Stimulated activated CD4-positive, alpha-beta T cell treated with anti-CD3 and anti-CD28 coated beads, Interleukin-2, amount 100 ng/mL, for 24 hours (primary cell): ENCODE data around the gene N4BP2L2.

Experiments
- DNase-seq, 2 donors: peaks; one replicate each; pipeline ENCODE4 v3.0.0-alpha.2; 2020

Gene N4BP2L2

DNA sequence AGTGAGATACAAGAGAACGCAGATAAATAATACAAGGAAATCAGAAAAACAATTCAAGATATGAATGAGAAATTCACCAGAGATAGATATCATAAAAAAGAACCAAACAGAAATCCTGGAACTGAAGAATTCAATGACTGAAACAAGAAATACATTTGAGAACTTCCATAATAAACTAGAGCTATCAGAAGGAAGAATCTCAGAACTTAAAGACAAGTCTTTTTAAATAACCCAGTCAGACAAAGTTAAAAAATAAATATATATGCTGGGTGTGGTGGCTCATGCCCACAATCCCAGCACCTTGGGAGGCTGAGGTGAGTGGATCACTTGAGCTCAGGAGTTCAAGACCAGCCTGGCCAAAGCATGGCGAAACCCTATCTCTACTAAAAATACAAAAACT, 82.0 kb downstream of the N4BP2L2 start:
- no peak for DNase-seq

DNA sequence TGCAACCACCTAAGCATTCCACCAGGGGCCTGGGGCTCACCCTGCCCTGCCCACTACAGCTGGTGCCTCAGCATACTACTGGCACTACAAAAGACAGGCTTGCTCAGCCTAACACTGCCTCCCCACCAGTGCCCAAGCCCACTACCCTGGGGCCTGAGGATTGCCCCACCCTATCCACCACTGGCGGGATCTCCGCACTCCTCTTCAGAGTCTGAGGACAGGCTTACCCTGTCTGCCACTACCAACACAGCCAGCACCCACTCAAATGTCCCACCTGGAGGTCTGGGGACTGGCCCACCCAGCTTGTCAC, 83.0 kb downstream of the N4BP2L2 start:
- no peak for DNase-seq

DNA sequence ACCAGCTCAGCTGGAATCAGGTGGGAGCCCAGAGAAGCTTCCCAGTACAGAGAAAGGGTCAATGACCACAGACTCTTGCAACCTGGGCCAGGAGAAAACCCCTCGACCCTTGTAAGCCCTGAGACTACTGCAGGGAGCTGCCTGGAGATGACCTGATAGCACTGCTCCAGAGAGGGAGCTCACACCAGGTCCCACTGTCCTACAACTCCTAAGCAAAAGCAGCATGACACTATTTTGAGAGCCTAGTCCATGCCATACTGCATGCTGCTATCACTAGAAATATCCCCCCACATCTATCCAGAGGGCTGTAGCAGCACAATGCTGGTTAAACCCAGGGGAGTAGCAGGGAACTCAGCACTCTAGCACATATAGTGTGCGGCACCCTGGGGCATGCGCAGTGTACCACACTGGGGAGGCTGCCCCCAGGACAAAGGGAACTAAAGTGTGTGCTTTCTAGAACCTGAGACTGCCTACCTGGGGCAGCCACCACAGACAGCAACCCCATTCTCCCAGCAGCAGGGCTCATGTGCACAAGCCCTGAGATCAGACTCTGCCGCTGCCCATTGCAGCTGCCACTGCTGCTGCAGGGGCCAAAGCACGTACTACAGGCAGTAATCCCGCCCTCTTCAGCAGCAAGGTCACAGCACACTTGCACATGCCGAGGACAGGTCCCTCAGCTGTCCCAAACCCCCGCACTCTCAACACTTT, 83.6 kb downstream of the N4BP2L2 start:
- no peak for DNase-seq

DNA sequence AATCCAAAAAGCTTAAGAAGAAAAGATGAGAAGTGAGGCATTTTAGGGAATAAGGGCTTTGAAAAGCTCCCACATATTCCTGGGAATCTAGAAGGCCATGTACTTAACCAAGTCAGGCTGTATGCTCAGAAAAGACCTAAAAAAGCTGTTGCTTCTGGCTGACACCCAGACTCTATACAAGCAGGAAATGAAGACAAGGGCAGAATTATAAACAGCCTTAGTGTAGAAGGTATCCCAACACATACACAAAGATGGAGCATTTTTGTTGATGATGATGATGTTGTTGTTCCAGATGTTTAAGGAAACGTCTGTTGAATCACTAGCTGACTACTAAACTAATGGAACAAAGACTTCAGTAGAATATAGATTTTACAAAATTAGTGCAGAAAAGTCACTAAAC, 84.6 kb downstream of the N4BP2L2 start:
- no peak for DNase-seq

DNA sequence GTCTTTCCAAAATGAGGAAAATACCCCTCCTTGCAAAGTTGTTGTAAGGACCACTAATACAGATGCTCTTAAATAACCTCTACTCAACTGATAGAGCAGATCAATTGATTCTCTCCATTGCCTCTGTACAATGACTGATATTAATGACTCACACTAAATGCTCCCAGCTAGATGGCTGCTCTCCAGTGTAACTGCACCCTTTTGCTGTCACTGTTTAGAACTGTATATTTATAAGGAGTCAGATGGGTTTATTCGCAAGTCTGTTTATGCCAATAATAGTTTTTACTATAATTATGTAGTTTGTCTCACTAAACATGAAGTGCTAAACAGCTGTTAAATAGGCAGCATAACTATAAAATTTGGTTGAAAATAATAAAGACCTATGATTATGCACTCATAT, 89.6 kb downstream of the N4BP2L2 start:
- DNase-seq: no peak

DNA sequence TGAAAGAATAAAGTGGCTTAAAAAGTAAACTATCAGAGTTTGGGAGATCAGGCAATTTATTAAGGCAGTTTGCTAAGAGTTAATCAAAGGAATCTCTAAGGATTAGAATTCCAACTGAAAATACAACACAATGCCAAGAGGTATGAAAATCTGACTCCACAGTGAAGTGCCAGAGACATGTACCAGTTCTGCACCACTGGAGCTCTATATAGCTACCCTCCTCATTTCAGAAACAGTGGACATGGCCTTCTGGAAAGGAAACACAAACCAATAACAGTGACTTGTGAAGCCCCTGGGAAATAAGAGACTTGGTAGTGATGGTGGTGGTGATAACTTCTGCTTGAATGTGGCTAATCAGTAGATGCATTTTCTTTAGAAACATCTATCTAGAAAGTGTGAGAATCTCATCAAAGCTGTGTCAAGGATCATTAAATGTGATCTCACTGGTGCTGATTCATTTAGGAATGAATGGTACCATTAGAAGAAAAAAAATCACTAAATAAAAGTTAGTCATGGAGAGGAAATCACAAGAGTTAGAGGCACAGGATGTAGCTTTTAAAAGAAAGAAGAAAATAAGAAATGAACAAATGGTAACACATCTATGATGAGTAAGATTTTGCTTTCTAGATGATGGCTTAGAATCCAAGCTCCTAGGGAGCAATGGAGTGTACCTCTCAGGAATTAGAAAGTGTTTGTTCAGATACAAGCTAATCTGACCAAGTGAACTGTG, 90.5 kb downstream of the N4BP2L2 start:
- DNase-seq: no peak

DNA sequence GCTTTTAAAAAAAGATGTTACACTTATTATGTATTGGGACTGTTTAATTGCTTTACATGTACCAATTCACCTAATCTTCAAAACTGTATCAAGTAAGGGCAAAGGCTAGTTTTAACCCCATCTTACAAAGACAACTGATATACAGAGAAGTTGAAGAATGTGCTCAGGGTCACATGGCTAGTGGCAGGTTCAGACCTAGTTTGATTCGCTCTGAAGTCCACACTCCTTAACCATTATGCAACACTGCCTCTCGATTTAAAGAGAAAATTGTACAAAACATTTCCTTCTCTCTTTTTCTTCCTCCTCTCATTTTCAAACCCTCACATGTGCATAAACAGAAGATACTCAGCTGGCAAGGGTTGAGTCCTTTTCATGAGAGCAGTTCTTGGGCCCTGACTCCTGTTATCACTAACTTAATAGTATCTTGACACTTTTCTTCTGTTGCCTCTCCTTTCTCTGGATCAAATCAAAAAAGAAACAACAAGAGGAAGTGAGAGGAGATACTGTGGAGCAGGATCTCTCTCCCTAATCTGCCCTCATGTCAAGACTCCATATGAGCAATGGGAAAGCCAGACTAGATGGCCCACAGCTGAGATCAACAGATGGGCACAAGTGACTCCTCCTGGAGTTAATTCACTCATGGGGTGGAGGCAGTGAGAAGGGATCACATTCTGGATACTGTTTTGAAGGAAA, 91.7 kb downstream of the N4BP2L2 start:
- DNase-seq: no peak

DNA sequence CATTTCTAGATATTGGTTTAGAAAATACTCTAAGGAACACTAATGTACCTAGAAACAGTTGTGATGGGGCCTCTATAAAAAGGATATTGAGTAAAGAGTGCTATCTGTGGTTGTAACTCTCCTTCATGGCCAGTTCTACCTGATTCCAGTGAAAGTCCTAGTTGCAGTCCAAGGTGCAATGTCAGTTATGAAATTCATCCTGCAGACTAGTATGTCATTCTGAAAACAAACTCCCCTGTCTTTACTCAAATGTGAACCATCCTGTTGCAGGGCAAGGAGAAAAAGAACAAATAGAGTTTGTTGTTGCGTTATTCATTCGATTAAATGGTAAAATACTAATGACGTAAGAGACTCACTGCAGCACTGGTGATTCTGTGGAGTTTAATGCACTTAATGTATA, 92.4 kb downstream of the N4BP2L2 start:
- no peak for DNase-seq

DNA sequence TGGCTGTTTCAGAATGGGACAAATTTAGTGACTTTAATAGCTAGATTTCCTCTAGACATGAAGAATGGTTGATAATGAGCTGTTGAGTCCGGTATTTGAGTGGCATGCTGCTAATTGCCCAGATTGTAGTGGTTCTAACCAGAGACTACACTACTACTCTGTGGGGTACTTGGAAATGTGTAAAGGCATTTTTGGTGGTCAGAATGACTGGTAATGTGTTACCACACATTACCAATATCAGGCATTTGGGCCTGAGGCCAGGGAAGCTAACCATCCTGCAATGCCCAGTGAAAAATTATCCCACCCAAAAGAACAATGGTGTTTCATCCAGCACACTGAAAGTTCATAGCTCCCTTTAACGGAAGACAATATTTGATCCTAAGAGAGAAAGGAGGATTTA, 93.1 kb downstream of the N4BP2L2 start:
- DNase-seq: no peak

DNA sequence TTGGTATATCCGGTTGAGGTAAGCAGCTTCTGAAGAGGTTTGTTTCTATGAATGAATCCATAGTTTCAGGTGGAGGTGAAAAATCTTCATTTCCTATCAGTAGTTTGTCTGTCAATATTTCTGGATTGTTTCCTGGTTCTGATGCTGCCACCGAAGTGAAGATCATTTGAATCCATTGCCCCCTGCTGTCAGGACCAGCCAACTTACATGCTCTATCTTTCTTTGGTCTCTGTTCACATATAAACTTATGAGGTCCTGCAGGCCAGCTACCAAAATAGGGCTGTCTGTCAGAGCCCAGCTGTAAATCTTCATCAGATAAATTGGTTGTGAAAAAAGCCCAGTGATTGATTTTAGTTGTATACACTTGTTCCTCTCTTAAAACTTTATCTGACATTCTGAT, 95.5 kb downstream of the N4BP2L2 start:
- no peak for DNase-seq

DNA sequence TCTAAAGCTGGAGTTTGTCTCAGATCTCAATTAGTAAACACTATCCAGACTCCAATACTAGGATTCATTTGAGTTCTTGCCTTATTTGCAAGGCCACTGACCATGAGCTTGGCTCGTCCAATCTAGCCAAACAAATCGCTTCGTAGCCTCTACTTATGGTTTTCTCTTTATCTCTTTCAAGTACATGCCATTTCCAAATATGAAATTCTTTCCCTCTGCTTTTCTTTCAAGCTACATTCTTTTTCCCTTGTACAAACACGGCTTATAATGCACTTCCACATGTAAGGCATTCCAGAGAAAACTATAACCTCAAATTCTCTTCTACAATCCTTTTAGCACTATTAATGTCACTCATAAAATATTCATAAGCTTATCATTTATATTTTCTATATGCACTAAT, 99.7 kb downstream of the N4BP2L2 start:
- no peak for DNase-seq

DNA sequence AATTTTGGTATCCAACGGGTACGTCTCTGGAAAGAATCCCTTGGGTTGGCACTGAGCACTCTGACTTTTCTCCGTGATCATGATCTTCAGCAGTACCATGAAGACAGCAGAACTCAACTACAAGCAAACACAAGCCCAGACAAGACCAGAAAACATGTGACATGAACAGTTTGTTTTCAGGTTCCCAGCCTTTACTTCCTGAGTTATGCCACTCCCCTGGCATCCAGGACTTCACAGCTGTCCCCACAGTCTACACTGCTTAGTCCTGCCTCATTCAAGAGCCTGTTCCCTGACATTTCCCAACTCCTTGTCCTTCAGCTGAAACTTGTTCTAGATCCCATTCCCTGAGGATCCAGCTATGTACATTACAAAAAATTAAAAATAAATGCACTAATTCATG, 105.7 kb downstream of the N4BP2L2 start:
- DNase-seq: no peak

DNA sequence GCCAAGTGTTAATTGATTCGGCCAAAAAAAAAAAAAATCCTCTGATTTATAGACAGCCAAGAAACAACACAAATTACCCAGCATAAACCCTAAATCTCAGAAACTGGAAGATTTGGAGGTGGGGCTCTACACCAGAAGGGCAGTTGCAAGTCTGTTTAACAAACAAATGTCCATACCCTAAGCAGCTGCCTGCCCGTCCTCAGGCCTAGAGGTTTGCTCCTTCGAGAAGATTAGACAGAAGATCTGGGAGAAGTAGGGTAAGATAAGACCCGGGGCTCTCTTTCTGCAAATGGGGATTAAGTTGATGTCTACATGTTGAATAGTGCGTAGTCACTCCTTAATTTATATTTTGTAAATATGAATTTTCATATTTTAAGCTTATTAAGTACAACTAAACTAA, 107.2 kb downstream of the N4BP2L2 start:
- DNase-seq: no peak

DNA sequence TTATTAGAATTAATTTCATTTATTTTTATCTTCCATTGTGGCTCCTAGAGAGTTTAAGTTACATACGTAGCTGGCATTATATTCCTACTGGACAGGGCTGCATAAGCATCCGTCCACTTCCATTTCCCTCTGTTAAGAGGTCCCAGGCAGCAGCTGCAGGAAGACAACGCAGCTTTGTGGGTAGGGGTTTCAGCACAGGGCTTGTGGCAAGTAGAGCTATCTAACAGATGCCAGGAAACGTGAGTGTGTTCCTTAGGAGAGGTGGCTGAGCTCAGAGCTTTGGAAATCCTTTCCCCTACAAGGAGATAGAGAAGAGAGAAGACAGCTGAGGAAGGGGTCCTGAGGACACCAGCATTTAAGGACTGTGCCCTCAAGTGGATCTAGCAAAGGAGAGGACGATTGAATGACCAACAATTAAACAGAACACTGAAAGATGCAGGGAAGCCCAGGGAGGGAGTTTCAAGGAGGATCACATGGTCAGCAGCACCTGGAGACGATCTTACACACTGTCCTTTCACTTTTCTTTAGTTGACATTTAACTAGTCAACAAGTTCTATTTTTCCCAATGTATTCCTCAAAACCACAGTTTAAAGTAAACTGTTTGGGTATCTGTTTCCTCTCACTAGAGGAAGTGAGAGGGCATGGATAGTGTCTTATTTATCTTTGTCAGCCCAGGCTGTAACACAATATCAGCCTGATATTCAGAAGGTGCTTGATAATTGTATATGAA, 108.4 kb downstream of the N4BP2L2 start:
- DNase-seq: no peak

DNA sequence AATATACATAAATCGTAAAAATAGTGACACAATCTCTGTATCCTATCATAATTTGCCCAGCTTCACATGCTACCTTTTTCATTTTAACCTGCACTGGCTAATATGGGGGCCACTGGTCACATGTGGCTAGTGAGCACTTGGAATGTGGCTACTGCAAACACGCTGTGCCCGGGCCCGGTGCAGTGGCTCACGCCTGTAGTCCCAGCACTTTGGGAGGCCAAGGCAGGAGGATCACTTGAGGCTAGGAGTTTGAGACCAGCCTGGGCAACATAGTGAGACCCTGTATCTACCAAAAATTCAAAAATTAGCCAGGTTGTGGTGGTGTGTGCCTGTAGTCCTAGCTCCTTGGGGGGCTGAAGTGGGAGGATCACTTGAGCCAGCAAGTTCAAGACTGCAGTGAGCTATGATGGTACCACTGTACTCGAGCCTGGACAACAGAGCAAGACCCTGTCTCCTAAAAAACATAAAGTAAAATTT, 109.1 kb downstream of the N4BP2L2 start:
- DNase-seq: no peak

DNA sequence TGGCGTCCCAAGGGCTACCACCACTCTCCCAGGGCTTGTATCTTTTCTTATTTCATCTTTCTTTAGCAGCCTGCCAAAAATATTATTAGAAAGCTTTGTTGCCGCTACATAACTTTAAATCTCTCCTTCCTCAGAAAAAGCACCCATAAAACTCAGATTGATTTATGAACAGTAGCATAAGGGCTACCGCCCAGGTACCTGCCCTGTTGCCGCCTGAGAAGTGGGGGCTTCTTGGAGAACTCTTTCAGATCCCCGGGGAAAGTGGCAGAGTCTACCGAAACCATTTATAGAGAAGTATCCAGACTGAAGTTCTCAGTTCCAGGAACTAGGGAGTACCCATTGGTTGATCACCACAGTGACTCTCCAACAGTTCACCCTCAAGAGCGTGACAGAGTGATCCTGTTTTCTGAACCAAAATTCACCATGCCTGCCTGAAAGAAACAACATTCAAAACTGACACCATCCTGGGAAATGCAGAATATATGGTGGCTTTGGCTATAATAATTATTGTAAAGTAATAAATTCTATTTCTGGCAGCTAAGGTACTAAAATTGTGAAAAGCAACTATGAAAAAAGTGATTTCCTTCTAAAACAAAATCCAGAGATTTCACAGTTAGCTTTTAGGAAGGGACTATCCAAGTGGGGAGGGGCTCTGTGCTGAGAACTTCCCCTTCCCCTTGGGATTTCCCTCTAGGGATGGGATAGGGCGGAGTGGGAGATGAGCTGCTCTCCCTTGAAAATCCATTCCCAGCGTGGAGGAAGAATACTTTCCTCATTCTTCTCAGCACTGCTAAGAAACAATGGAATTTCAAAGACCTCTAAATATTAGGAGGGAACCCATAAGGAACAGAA, 109.8 kb downstream of the N4BP2L2 start:
- DNase-seq: no peak

DNA sequence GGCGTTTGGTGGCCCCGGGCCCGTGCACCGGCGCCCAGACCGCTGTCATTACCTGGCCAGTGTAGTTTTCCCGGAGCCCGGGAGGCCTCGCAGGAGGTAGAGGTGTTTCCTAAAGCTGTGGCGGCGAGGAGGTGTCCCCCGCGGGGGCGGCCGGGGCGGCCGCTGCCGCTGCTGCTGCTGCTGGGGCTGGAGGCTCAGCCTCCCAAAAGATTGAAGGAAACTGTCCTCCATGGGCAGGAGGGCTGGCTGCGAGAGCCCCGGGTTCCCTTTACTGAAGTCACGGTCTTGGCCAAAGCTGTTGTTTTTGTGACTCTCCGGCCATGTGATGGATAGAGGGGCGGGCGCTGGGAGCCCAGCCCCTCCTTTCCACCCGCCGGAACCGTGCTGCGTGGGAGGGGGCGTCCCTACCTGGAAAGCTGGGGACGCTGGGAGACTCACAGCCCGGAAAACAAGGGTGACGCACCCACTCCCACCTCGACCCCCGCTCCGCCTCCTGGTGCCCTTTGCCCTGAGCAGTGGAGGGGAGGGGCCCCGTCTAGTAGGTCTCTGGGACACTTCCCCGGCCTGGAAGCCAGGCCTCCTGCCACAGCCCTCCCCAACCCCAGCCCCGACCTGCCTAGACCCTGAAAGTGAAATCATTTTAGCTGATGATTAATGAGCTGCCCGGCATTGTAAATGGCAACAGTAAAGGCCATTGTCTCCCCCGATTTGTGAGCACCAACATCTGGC, 110.6 kb downstream of the N4BP2L2 start, which contains the start of gene N4BP2L1:
TSS of gene N4BP2L1 (minus strand) at position 279 of the 729 bp plus-strand sequence. CDS start at position 231, 48 bp downstream.
- peak; percentile 84 to 90 for DNase-seq

DNA sequence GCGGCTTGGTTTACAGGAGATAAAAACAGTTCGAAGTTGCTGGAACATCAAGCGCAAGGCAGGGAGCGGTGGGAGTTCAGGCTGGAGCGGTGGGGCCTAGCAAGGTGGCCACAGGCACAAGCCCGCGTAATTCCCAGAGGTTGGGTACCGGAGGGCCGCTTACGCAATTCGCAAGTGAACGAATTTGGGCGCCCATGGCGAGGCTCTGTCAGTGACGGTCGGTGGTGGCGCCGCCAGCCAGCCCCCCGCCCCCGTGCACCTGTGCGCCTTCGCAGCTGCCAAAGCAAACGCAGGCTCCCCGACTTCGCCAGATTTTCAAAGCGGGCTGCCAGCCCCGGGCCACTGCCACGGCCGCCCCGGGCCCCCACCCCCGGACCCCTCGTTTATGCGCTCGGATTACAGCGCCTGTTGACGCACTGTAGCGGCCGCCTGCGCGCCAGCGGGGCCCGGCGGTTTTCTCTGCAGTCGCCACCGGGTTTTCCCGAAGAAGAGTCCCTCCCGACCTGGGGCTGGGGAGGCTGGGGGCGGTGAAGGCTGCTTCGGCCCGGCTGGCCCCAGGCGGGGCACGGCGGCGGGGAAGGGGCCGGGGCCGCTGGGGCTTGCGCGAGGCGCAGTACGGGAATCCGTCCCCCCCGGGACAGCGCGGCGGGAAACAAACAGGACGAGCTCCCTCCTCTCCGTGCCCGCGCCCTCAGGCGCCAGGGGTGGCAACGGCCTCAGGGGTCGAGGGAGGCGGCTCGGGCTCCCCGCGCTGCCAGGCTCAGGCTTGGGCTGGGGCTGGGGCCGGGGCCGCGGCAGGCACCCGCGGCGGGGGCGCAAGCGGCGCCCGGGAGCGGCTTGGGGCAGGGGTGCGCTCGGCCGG, 111.4 kb downstream of the N4BP2L2 start:
- peak; percentile 56 to 65 for DNase-seq

DNA sequence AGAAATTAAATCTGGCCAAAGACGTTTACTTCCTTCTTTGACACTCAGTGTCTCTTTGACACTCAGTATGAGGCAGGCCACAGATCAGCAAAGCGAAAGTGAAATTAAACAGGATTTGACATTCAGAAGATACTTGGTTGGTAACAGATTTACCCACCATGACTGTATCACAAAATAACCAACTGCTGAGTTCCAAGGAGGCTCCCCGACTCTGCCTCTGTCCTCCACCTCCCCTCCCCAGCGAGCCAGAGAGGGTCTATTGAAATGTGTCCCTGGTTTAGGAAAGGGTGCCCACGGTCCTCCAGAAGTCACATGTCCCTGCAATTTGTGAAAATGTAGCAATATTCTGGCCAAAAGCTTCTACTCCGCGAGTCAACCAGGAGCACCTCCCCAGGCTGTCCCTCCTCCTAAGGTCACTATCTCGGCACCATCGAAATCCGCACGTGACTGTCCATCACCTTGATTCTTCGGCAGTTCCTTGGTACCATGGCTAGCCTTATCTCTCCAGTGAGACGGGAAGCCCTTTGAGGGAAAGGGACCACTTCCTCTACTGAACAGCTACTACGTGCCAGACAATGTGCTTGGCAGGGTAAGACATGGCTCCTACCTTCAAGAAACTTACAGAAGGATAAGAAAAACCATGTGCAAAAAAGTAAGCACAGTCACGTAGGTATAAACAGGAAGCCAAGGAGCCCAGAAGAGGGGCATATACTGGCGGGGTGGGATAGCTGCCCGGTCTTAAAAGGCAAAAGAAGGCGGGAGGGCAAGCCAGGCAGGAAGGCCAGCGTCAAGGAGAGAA, 112.2 kb downstream of the N4BP2L2 start:
- peak; percentile 18 to 40 for DNase-seq

DNA sequence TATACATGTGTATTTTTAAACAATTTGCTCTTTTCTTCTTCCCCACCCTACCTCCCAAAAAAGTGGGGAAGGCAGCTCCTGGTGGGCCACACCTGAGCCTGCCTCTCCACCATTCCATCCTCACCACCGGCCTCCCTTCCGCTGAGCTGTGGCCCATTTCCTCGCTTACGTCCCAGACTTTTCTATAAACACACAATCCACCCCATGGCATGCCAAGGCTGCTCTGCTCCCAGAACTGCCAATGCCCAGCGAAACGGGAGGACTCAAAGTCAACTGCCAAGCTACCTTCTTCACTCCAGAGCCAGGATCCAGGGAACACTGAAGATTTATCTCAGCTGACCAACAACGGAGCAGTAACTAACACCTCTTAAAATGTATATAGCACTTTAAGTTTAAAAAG, 113.4 kb downstream of the N4BP2L2 start:
- DNase-seq: no peak
